ENCODE results near the gene SLIT3.

Gene SLIT3

GRCh38 chr5:169029661-169030274, 271.2 kb downstream of the SLIT3 start:
- DNase-seq (ENCODE audit: low read depth): no peak

- no peak for DNase-seq (ENCODE audit: low read depth)
Measured at GRCh38 chr5:169029037-169029436, 271.9 kb downstream of the SLIT3 start.

- DNase-seq (ENCODE audit: low read depth): no peak
Measured at GRCh38 chr5:169027501-169028061, 273.4 kb downstream of the SLIT3 start.

GRCh38 chr5:169025491-169025890, 275.4 kb downstream of the SLIT3 start:
- no peak for DNase-seq (ENCODE audit: low read depth)

- DNase-seq (ENCODE audit: low read depth): no peak
Measured at GRCh38 chr5:169024421-169024820, 276.5 kb downstream of the SLIT3 start.

GRCh38 chr5:169022718-169023117, 278.2 kb downstream of the SLIT3 start:
- DNase-seq (ENCODE audit: low read depth): no peak

GRCh38 chr5:169020102-169020501, 280.8 kb downstream of the SLIT3 start:
- no peak for DNase-seq (ENCODE audit: low read depth)

GRCh38 chr5:169018925-169019324, 282.0 kb downstream of the SLIT3 start:
- DNase-seq (ENCODE audit: low read depth): no peak

GRCh38 chr5:169015991-169016390, 284.9 kb downstream of the SLIT3 start:
- DNase-seq (ENCODE audit: low read depth): no peak

GRCh38 chr5:169013846-169014245, 287.1 kb downstream of the SLIT3 start:
- DNase-seq (ENCODE audit: low read depth): no peak

- DNase-seq (ENCODE audit: low read depth): no peak
Measured at GRCh38 chr5:169013208-169013728, 287.7 kb downstream of the SLIT3 start.

GRCh38 chr5:169012450-169012849, 288.5 kb downstream of the SLIT3 start:
- no peak for DNase-seq (ENCODE audit: low read depth)

- no peak for DNase-seq (ENCODE audit: low read depth)
Measured at GRCh38 chr5:169011451-169011850, 289.5 kb downstream of the SLIT3 start.

GRCh38 chr5:169011009-169011408, 289.9 kb downstream of the SLIT3 start:
- DNase-seq (ENCODE audit: low read depth): no peak

GRCh38 chr5:169009123-169009522, 291.8 kb downstream of the SLIT3 start:
- DNase-seq (ENCODE audit: low read depth): no peak

GRCh38 chr5:169006842-169007790, 293.8 kb downstream of the SLIT3 start:
- no peak for DNase-seq (ENCODE audit: low read depth)

- no peak for DNase-seq (ENCODE audit: low read depth)
Measured at GRCh38 chr5:169004551-169004950, 296.4 kb downstream of the SLIT3 start.

GRCh38 chr5:169003721-169004541, 297.0 kb downstream of the SLIT3 start:
- no peak for DNase-seq (ENCODE audit: low read depth)

GRCh38 chr5:169002953-169003555, 297.9 kb downstream of the SLIT3 start:
- DNase-seq (ENCODE audit: low read depth): no peak

- no peak for DNase-seq (ENCODE audit: low read depth)
Measured at GRCh38 chr5:169001394-169001793, 299.5 kb downstream of the SLIT3 start.

GRCh38 chr5:168995024-168995423, 305.9 kb downstream of the SLIT3 start:
- no peak for DNase-seq (ENCODE audit: low read depth)

- DNase-seq (ENCODE audit: low read depth): no peak
Measured at GRCh38 chr5:168992687-168993086, 308.3 kb downstream of the SLIT3 start.
